Activated B cell treated with CpG ODN at 0.5 μM for 24 hours (primary cell): Measurements from ENCODE around the gene BBLN. TPM values are rescaled to one million over a fixed set of nuclear protein-coding genes. Genes with fewer than 3 reads are reported as not detected.

Source experiments
- ATAC-seq: fragments of 200-7000 bp; cut with Tn5 transposase; one replicate; pipeline ENCODE4 v1.10.0; 2021; ENCODE audit warnings: low read depth, mild to moderate bottlenecking, moderate library complexity
- CTCF ChIA-PET: fragments of 350-600 bp; sonication (Branson Sonifier 250); formaldehyde crosslinking; loops from one replicate; lab custom pipeline; 2021; ENCODE audit warnings: antibody characterized with exemption; lab: Charles Lee
- POLR2A ChIA-PET: fragments of 350-600 bp; sonication (Branson Sonifier 250); formaldehyde crosslinking; loops from one replicate; lab custom pipeline; 2021; ENCODE audit warnings: antibody characterized with exemption; lab: Charles Lee
- DNase-seq: peaks from one replicate; pipeline ENCODE4 v3.0.0; 2022
- H3K27ac Mint-ChIP-seq: one replicate; pipeline ENCODE4 v1.8.0; 2020; ENCODE audit warnings: mixed read lengths
- H3K27me3 Mint-ChIP-seq: one replicate; pipeline ENCODE4 v1.8.0; 2021; ENCODE audit warnings: mixed read lengths
- H3K36me3 Mint-ChIP-seq: one replicate; pipeline ENCODE4 v1.8.0; 2021; ENCODE audit warnings: low read depth, mixed read lengths
- H3K4me1 Mint-ChIP-seq: one replicate; pipeline ENCODE4 v1.8.0; 2021; ENCODE audit warnings: mixed read lengths
- H3K4me3 Mint-ChIP-seq: one replicate; pipeline ENCODE4 v1.8.0; 2020; ENCODE audit warnings: mild to moderate bottlenecking, mixed read lengths
- H3K9me3 Mint-ChIP-seq: one replicate; pipeline ENCODE4 v1.8.0; 2020; ENCODE audit warnings: mixed read lengths
- intact Hi-C: fragments of 100-400 bp; cut with micrococcal nuclease; formaldehyde crosslinking; loops from one replicate; pipeline ENCODE4 v1.15.1; 2024
- total RNA-seq: library from RNA; stranded (reverse); gene quantifications from 2 replicates; pipeline ENCODE4 v1.2.3, GENCODE V29; 2022
- TF ChIP-seq, protein P1 (sequence below): fragments of 200-600 bp; IDR thresholded peaks from one replicate; pipeline ENCODE4 v1.8.0; 2022; ENCODE audit warnings: antibody characterized with exemption, mild to moderate bottlenecking

Gene BBLN
- total RNA-seq, 1 donor from 2014 or later, result 47.7 TPM

DNA sequence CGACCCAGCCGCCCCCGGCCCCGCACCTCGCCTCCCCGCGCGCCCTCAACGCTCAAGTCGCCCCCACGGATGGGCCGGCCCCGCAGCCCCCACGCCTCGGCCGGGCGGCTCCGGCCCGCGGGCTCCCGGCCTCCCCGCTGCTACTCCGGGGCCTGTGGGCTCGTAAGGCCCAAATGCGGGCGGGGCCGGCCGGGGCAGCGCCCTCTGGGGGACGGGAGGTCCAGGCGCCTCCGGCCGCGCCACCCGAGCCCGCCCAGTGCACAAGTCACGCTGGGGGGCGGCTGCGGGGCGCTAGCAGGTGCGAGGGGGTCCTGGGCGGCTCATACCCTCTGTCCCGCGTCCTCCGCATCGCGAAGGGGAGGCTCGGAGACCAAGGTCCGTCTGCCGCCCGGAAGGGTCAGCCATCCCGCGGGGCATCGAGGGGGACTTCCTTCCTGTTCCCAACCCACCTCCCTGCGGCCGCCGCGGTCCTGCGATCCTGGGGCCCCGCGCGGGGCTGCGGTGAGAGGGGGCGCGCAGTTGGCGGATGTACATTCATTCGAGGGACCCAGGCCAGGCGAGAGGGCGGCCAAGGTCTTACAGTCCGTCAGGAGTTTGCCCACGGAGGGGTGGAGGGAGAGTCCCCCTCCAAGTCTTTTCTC, 31.5 kb downstream of the BBLN start, which contains the start of gene CIZ1:
Gene CIZ1, minus strand, starts transcription at position 167 of the 641 bp plus-strand sequence. CDS start 715 bp downstream, outside the sequence.
- intact Hi-C loops, result loop anchor here (1.0 to 5.0 kb wide), 7 partner anchors 12 to 149 kb away; partner anchors contain the start of genes BBLN, COQ4, DNM1 and GOLGA2
- Mint-ChIP-seq H3K36me3 (peaks cover 29% of the 10 kb centered on the region), H3K4me1 (peaks cover 25% of the 10 kb centered on the region), H3K27me3 (no peaks in the 10 kb centered on the region), H3K27ac (peak within 1 kb of the TSS; percentile 92), H3K4me3 (peak within 1 kb of the TSS; percentile 94), H3K9me3 (no peaks in the 10 kb centered on the region)
- ChIA-PET POLR2A (interaction anchor here (0.6 to 2.7 kb wide), 14 partner anchors 9 to 1192 kb away, joined by 3 to 20 read pairs (median 4); partner anchors contain the start of genes BBLN, ENDOG, LRSAM1 and NAIF1), CTCF (no interaction called here)
- peak; percentile 89 for ATAC-seq
- TF ChIP-seq, protein P1, sequence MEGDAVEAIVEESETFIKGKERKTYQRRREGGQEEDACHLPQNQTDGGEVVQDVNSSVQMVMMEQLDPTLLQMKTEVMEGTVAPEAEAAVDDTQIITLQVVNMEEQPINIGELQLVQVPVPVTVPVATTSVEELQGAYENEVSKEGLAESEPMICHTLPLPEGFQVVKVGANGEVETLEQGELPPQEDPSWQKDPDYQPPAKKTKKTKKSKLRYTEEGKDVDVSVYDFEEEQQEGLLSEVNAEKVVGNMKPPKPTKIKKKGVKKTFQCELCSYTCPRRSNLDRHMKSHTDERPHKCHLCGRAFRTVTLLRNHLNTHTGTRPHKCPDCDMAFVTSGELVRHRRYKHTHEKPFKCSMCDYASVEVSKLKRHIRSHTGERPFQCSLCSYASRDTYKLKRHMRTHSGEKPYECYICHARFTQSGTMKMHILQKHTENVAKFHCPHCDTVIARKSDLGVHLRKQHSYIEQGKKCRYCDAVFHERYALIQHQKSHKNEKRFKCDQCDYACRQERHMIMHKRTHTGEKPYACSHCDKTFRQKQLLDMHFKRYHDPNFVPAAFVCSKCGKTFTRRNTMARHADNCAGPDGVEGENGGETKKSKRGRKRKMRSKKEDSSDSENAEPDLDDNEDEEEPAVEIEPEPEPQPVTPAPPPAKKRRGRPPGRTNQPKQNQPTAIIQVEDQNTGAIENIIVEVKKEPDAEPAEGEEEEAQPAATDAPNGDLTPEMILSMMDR, result no peak
- DNase-seq, result peak; percentile 85

DNA sequence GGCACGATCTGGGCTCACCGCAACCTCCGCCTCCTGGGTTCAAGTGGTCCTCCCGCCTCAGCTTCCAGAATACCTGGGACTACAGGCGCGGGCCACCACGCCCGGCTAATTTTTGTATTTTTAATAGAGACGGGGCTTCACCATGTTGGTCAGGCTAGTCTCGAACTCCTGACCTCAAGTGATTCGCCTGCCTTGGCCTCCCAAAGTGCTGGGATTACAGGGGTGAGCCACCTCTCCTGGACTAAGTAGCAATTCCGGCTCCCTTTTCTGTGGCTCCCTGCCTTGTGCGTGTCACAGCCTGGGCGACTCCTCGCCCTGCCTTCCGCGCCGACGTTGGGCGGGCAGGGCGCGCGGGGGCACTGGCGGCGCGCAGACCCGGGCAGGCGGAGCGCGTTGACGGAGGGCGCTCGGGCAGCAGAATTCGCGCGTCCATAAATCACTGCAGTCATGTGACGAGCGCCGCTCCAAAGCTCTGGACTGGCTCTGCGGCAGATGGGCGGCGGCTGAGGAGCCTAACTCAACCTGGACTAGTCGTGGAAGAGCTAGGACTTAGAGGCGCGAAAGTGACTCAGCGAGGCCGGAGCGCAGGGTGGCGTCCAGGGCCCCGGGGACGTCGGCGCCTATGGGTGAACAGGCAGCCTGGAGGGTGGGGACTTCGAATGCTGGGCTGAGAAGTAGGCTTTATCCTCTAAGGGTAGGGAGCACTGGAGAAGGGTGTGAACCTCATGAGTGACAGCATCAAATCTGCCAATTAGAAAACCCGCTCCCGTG, 32.7 kb downstream of the BBLN start:
- peak; percentile 60 for DNase-seq
- H3K4me1 Mint-ChIP-seq, result peaks cover 25% of the 10 kb centered on the region
- H3K36me3 Mint-ChIP-seq, result peaks cover 19% of the 10 kb centered on the region
- H3K9me3 Mint-ChIP-seq, result no peaks in the 10 kb centered on the region
- peak; percentile 63 for ATAC-seq
- ChIA-PET CTCF (interaction anchor here (1.1 to 1.3 kb wide), 2 partner anchors 31 to 148 kb away, joined by 3 to 4 read pairs; no protein-coding TSS in a partner anchor), POLR2A (interaction anchor here (0.7 to 1.0 kb wide), 3 partner anchors 10 to 1191 kb away, joined by 3 to 4 read pairs (median 4); no protein-coding TSS in a partner anchor)
- peak overlapping the region; percentile 79 for H3K4me3 Mint-ChIP-seq
- intact Hi-C loops, result loop anchor here (2.0 to 5.0 kb wide), 4 partner anchors 58 to 148 kb away; partner anchors contain the start of genes COQ4, GOLGA2, SLC27A4 and SWI5
- TF ChIP-seq, protein P1, result no peak
- peak overlapping the region; percentile 73 for H3K27ac Mint-ChIP-seq
- no peaks in the 10 kb centered on the region for H3K27me3 Mint-ChIP-seq

DNA sequence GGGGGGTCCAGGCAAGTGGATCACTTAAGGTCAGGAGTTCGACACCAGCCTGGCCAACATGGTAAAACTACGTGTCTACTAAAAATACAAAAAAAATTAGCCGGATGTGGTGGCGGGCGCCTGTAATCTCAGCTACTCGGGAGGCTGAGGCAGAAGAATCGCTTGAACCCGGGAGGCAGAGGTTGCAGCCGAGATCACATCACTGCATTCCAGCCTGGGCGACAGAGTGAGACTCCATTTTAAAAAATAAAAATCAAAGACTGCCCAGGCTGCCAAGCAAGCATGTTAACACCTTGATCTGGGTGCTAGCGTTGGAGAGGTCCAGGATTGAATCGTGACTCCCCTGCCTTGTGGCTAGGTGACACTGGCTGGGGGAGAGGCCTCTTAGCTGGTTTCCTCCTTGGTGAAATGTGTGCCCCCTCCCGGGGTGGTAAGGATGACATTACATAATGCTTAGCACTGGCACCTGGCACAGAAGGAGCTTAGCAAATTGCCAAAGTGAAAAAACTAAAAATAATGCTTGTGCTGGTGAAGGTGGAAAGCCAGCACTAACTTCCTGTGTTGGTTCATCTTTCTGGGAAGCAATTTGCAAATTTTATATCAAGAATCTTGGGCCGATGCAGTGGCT, 33.5 kb downstream of the BBLN start:
- Mint-ChIP-seq H3K9me3 (no peaks in the 10 kb centered on the region), H3K4me1 (peaks cover 22% of the 10 kb centered on the region), H3K36me3 (peaks cover 13% of the 10 kb centered on the region), H3K27me3 (no peaks in the 10 kb centered on the region), H3K4me3 (no peak overlapping the region), H3K27ac (peak overlapping the region; percentile 73)
- POLR2A ChIA-PET, result no interaction called here
- TF ChIP-seq, protein P1, result no peak
- ATAC-seq (no peak), DNase-seq (no peak)
- CTCF ChIA-PET, result interaction anchor here (1.1 to 1.3 kb wide), 2 partner anchors 32 to 148 kb away, joined by 3 to 4 read pairs; no protein-coding TSS in a partner anchor
- intact Hi-C loops, result loop anchor here (2.0 to 5.0 kb wide), 4 partner anchors 57 to 147 kb away; partner anchors contain the start of genes COQ4, GOLGA2, SLC27A4 and SWI5

DNA sequence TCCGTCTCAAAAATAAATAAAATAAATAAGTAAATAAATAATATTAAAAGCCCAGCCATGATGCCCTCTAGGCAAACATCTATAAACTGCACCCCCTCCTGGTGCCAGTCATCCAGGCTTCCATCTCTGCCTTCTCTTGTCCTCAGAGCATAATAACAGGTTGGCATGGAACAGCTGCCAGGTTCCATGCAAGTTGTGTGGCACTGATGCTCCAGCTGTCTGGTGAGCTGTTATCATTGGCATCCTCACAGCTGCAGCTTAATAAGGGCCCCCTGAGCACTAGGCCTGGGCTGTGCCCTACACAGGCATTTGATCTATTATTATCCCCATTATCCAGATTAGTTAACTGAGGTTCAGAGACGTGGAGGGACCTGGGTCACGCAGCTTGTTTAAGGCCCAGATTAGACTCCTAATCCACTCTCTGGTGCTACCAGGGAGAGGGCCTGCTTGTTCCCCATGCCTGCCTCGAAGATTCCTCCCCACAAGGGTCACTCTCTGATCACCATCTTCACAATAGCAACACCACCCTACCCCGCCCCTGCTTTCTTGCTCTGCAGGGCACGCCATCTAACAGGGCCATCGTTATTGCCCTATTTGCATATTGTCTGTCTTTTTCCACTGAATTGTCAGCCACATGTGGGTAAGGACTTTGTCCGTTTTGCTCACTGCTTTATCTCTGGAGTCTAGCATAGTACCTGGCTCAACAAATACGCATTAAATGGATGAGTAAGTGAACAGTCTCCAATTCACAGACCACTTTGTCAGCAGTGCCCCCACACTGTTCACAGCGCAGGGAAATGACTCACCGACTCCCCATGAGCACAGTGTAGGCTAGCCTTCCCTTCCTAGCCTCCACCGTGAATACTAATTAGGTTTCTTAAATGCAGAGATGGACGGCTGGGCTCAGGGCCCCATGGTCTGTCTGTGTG, 41.6 kb downstream of the BBLN start:
- ChIA-PET CTCF (interaction anchor here (1.8 kb wide), 1 partner anchor 11 kb away, joined by 7 read pairs; no protein-coding TSS in a partner anchor), POLR2A (no interaction called here)
- Mint-ChIP-seq H3K27ac (no peak overlapping the region), H3K27me3 (peaks cover 18% of the 10 kb centered on the region), H3K36me3 (no peaks in the 10 kb centered on the region), H3K4me3 (no peak overlapping the region), H3K9me3 (no peaks in the 10 kb centered on the region), H3K4me1 (peaks cover 7% of the 10 kb centered on the region)
- intact Hi-C loops, result no loop called here
- ATAC-seq (no peak), DNase-seq (no peak)
- TF ChIP-seq, protein P1, result no peak
